HCT116 (cell line): Measurements from ENCODE around the gene CADPS2. TPM values are rescaled to one million over a fixed set of nuclear protein-coding genes. Genes with fewer than 3 reads are reported as not detected.

Experiments used
- ATAC-seq: fragments of 200-7000 bp; cut with Tn5 transposase; 2 replicates; pipeline ENCODE4 v1.9.1; 2020; ENCODE audit warnings: mild to moderate bottlenecking, moderate library complexity
- BruUV-seq: library from RNA; stranded (reverse); fragments of 400-500 nt; replicated peaks from 2 replicates; lab custom pipeline; 2021; lab: Mats Ljungman, UMichigan
- CTCF ChIA-PET: fragments of 300-600 bp; sonication (Branson Sonifier 250); formaldehyde crosslinking; loops from one replicate; lab custom pipeline; 2021; ENCODE audit warnings: antibody characterized with exemption; lab: Charles Lee
- POLR2A ChIA-PET: fragments of 300-600, 350-600 bp; sonication (Branson Sonifier 250); formaldehyde crosslinking; loops from one replicate; lab custom pipeline; 2021; ENCODE audit warnings: antibody characterized with exemption; lab: Charles Lee
- RAD21 ChIA-PET, 2 experiments: fragments of 300-600 bp; sonication (Branson Sonifier 250); formaldehyde crosslinking; loops; one replicate each; lab custom pipeline; 2023; ENCODE audit warnings: low total read pairs in 2 of 2; ENCODE audit not compliant: uncharacterized antibody in 2 of 2, unreplicated experiment in 2 of 2, low non-redundant PET in 1 of 2; lab: Charles Lee
- DNase-seq: peaks from one replicate; pipeline ENCODE4 v3.0.0-alpha.2; 2010; ENCODE audit warnings: low read depth, low spot score
- H2AFZ ChIP-seq: fragments of 200-600 bp; shearing (Covaris generic), sonication (generic); 2 replicates; pipeline ENCODE4 v1.6.1; 2017; ENCODE audit warnings: low read depth, mixed run types, mixed read lengths, antibody characterized with exemption, low read length; ENCODE audit not compliant: poor library complexity, severe bottlenecking
- H3K27ac ChIP-seq: 2 replicates; pipeline ENCODE4 v1.5.1; 2012; ENCODE audit warnings: low read depth, low read length
- H3K27me3 ChIP-seq: fragments of 200-600 bp; sonication (generic); 2 replicates; pipeline ENCODE4 v1.6.1; 2016; ENCODE audit warnings: mixed run types, low read length, mixed read lengths; ENCODE audit not compliant: insufficient read depth
- H3K36me3 ChIP-seq, 2 experiments: fragments of 200-500 bp in 1 of 2; fragments of 200-600 bp in 1 of 2; sonication (Bioruptor generic) in 1 of 2; sonication (generic) in 1 of 2; 2 replicates each; pipeline versions ENCODE4 v1.5.1 to v1.6.1; 2014 to 2016; ENCODE audit warnings: low read length in 2 of 2, inconsistent platforms in 1 of 2, mixed read lengths in 1 of 2, mixed run types in 1 of 2; ENCODE audit not compliant: insufficient read depth in 2 of 2, control insufficient read depth in 1 of 2
- H3K4me1 ChIP-seq, 2 experiments: fragments of 200-600 bp in 1 of 2; sonication (generic) in 1 of 2; 2 replicates each; pipeline versions ENCODE4 v1.5.1 to v1.6.1; 2012 to 2017; ENCODE audit warnings: low read length in 2 of 2, inconsistent platforms in 1 of 2, mild to moderate bottlenecking in 1 of 2, mixed read lengths in 1 of 2, mixed run types in 1 of 2, moderate library complexity in 1 of 2; ENCODE audit not compliant: insufficient read depth in 2 of 2, control insufficient read depth in 1 of 2
- H3K4me2 ChIP-seq: fragments of 200-600 bp; sonication (generic); 2 replicates; pipeline ENCODE4 v1.6.1; 2017; ENCODE audit warnings: mixed run types, low read length, mixed read lengths
- H3K4me3 ChIP-seq, 2 experiments: fragments of 200-600 bp in 1 of 2; sonication (generic) in 1 of 2; replicated peaks in 1 of 2; 2 replicates each; pipeline ENCODE4 v1.5.1; 2011 to 2016; ENCODE audit warnings: low read length in 2 of 2, control low read depth in 1 of 2, low read depth in 1 of 2, mild to moderate bottlenecking in 1 of 2, mixed read lengths in 1 of 2, mixed run types in 1 of 2
- H3K79me2 ChIP-seq: fragments of 200-600 bp; sonication (generic); 2 replicates; pipeline ENCODE4 v1.6.1; 2017; ENCODE audit warnings: mild to moderate bottlenecking, mixed run types, low read length, moderate library complexity, mixed read lengths; ENCODE audit not compliant: insufficient read depth
- H3K9ac ChIP-seq: fragments of 200-600 bp; sonication (generic); 2 replicates; pipeline ENCODE4 v1.6.1; 2016; ENCODE audit warnings: low read length, mixed read lengths
- H3K9me2 ChIP-seq: fragments of 200-600 bp; sonication (generic), shearing (Covaris generic); 2 replicates; pipeline ENCODE4 v1.6.1; 2017; ENCODE audit warnings: mixed run types, mild to moderate bottlenecking, moderate library complexity; ENCODE audit not compliant: insufficient read depth
- H3K9me3 ChIP-seq, 2 experiments: fragments of 200-500 bp in 1 of 2; fragments of 200-600 bp in 1 of 2; sonication (Bioruptor generic) in 1 of 2; sonication (generic) in 1 of 2; 2 replicates each; pipeline ENCODE4 v1.6.1; 2014 to 2017; ENCODE audit warnings: low read length in 2 of 2, mixed read lengths in 2 of 2, inconsistent platforms in 1 of 2, low read depth in 1 of 2, mild to moderate bottlenecking in 1 of 2, mixed run types in 1 of 2, moderate library complexity in 1 of 2; ENCODE audit not compliant: control insufficient read depth in 1 of 2, insufficient read depth in 1 of 2
- H4K20me1 ChIP-seq: fragments of 200-600 bp; sonication (generic), shearing (Covaris generic); 2 replicates; pipeline ENCODE4 v1.6.1; 2017; ENCODE audit warnings: mixed run types, mild to moderate bottlenecking, moderate library complexity; ENCODE audit not compliant: insufficient read depth
- CEBPB ChIP-seq: IDR thresholded peaks from 2 replicates; pipeline ENCODE4 v1.6.1; 2012; ENCODE audit warnings: low read depth
- CTCF ChIP-seq, 3 experiments: fragments of 200-600 bp in 1 of 3; sonication (generic) in 1 of 3; IDR thresholded peaks in 2 of 3; conservative IDR thresholded peaks in 1 of 3; 2 replicates each; pipeline ENCODE4 v1.5.1; 2012 to 2017; ENCODE audit warnings: low read depth in 2 of 3, low read length in 2 of 3, antibody characterized with exemption in 1 of 3, borderline replicate concordance in 1 of 3, control low read depth in 1 of 3, mild to moderate bottlenecking in 1 of 3, mixed read lengths in 1 of 3, mixed run types in 1 of 3, moderate library complexity in 1 of 3; ENCODE audit not compliant: insufficient read depth in 1 of 3
- EGR1 ChIP-seq: IDR thresholded peaks from 2 replicates; pipeline ENCODE4 v1.6.1; 2012; ENCODE audit warnings: low read depth
- EZH2 ChIP-seq: fragments of 200-600 bp; sonication (generic); IDR thresholded peaks from 2 replicates; pipeline ENCODE4 v1.6.1; 2017; ENCODE audit warnings: antibody characterized with exemption, mixed run types
- EZH2phosphoT487 ChIP-seq: fragments of 200-600 bp; IDR thresholded peaks from 2 replicates; pipeline ENCODE4 v1.6.1; 2018; ENCODE audit warnings: antibody characterized with exemption, borderline replicate concordance
- JUND ChIP-seq: IDR thresholded peaks from 2 replicates; pipeline ENCODE4 v1.6.1; 2012
- MAX ChIP-seq: IDR thresholded peaks from 2 replicates; pipeline ENCODE4 v1.6.1; 2012
- RAD21 ChIP-seq: IDR thresholded peaks from 2 replicates; pipeline ENCODE4 v1.6.1; 2012; ENCODE audit warnings: low read depth, mild to moderate bottlenecking
- SP1 ChIP-seq: IDR thresholded peaks from 2 replicates; pipeline ENCODE4 v1.6.1; 2012; ENCODE audit warnings: low read depth
- SRF ChIP-seq: IDR thresholded peaks from 2 replicates; pipeline ENCODE4 v1.6.1; 2012; ENCODE audit warnings: low read depth
- ZFX ChIP-seq: fragments of 450-650 bp; IDR thresholded peaks from 2 replicates; pipeline ENCODE4 v1.6.1; 2017
- intact Hi-C: fragments of 100-400 bp; cut with micrococcal nuclease; formaldehyde crosslinking; loops from 2 replicates; pipeline ENCODE4 v1.10.0; 2022
- total RNA-seq: library from RNA; stranded (reverse); gene quantifications from one replicate; pipeline ENCODE4 v1.2.1, GENCODE V29; 2021; ENCODE audit not compliant: unreplicated experiment

The CADPS2 gene
- total RNA-seq, 1 experiment from 2014 or later = 7.5 TPM

GRCh38 chr7:122689346-122690109, 196.7 kb downstream of the CADPS2 start:
- BruUV-seq = no TSS peak
- Histone ChIP-seq H3K9ac (no peak overlapping the region), H3K4me3 (no peak overlapping the region), H3K9me3 (peaks cover 0 to 2% of the 10 kb centered on the region in 2 experiments; a peak in 1 of 4 replicates), H3K79me2 (no peaks in the 10 kb centered on the region), H3K27me3 (no peaks in the 10 kb centered on the region), H3K27ac (no peak overlapping the region), H3K4me1 (no peaks in the 10 kb centered on the region; a peak in 1 of 4 replicates)
- RAD21 ChIA-PET = no interaction called here
- peak; percentile 20; the same call in 1 of the 2 replicates for TF ChIP-seq RAD21
- TF ChIP-seq EGR1 = no peak
- TF ChIP-seq, all 23 proteins: peak for 1
- Histone ChIP-seq H2AFZ (no peak overlapping the region), H3K9me2 (no peaks in the 10 kb centered on the region), H4K20me1 (no peaks in the 10 kb centered on the region), H3K36me3 (no peaks in the 10 kb centered on the region), H3K4me2 (no peak overlapping the region)
- intact Hi-C loops = no loop called here
- ATAC-seq (peak; percentile 38; the same call in 1 of the 2 replicates), DNase-seq (no peak)
- POLR2A ChIA-PET = no interaction called here
- CTCF ChIA-PET = no interaction called here

- Histone ChIP-seq H3K9ac (no peak overlapping the region), H3K27ac (no peak overlapping the region), H2AFZ (no peak overlapping the region), H3K4me1 (no peaks in the 10 kb centered on the region; a peak in 1 of 4 replicates), H3K79me2 (no peaks in the 10 kb centered on the region), H4K20me1 (no peaks in the 10 kb centered on the region), H3K36me3 (no peaks in the 10 kb centered on the region), H3K27me3 (no peaks in the 10 kb centered on the region), H3K4me3 (no peak overlapping the region), H3K9me2 (no peaks in the 10 kb centered on the region), H3K4me2 (no peak overlapping the region)
- intact Hi-C loops = no loop called here
- CTCF ChIA-PET = no interaction called here
- no peak for ATAC-seq
- POLR2A ChIA-PET = no interaction called here
- DNase-seq = no peak
- RAD21 ChIA-PET = no interaction called here
- BruUV-seq = no TSS peak
- TF ChIP-seq SP1 (no peak), JUND (no peak), EZH2phosphoT487 (no peak), MAX (no peak), SRF (no peak), CEBPB (no peak), ZFX (no peak), EZH2 (no peak), CTCF (IDR thresholded peaks at IDR 0.05 in 2 of 3, conservative IDR thresholded peaks at IDR 0.05 in 1 of 3; ENCODE audit: borderline replicate concordance in 1 of 3, insufficient read depth in 1 of 3, low read depth in 2 of 3, low read length in 2 of 3) (no peak)
- TF ChIP-seq, all 23 proteins: peak for 0
- peaks cover 0 to 2% of the 10 kb centered on the region in 2 experiments; a peak in 1 of 4 replicates for H3K9me3 ChIP-seq
These were observed 197.8 kb downstream of the CADPS2 start for GRCh38 chr7:122688400-122688998.
